Measurements from ENCODE around the gene MYLK.
"Not testable (repeated sequence)": the region's sequence is repeated elsewhere in the genome, so short reads cannot be mapped to it uniquely, and the experiment has no call there.

The MYLK gene, protein sequence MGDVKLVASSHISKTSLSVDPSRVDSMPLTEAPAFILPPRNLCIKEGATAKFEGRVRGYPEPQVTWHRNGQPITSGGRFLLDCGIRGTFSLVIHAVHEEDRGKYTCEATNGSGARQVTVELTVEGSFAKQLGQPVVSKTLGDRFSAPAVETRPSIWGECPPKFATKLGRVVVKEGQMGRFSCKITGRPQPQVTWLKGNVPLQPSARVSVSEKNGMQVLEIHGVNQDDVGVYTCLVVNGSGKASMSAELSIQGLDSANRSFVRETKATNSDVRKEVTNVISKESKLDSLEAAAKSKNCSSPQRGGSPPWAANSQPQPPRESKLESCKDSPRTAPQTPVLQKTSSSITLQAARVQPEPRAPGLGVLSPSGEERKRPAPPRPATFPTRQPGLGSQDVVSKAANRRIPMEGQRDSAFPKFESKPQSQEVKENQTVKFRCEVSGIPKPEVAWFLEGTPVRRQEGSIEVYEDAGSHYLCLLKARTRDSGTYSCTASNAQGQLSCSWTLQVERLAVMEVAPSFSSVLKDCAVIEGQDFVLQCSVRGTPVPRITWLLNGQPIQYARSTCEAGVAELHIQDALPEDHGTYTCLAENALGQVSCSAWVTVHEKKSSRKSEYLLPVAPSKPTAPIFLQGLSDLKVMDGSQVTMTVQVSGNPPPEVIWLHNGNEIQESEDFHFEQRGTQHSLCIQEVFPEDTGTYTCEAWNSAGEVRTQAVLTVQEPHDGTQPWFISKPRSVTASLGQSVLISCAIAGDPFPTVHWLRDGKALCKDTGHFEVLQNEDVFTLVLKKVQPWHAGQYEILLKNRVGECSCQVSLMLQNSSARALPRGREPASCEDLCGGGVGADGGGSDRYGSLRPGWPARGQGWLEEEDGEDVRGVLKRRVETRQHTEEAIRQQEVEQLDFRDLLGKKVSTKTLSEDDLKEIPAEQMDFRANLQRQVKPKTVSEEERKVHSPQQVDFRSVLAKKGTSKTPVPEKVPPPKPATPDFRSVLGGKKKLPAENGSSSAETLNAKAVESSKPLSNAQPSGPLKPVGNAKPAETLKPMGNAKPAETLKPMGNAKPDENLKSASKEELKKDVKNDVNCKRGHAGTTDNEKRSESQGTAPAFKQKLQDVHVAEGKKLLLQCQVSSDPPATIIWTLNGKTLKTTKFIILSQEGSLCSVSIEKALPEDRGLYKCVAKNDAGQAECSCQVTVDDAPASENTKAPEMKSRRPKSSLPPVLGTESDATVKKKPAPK (N-terminal part only)

GRCh38 chr3:123884203-123884831, at the start of gene MYLK:
MYLK (minus strand) TSS chr3:123884332; CDS start chr3:123793841, 90,491 bp downstream.
- DNase-seq = peak; percentile 69

- peak in 1 of 2 donors; percentile 3 for DNase-seq
These were observed 46.3 kb upstream of the MYLK start for GRCh38 chr3:123930445-123930844.

- DNase-seq = no peak
These were observed 45.2 kb upstream of the MYLK start for GRCh38 chr3:123929325-123929724.

DNA sequence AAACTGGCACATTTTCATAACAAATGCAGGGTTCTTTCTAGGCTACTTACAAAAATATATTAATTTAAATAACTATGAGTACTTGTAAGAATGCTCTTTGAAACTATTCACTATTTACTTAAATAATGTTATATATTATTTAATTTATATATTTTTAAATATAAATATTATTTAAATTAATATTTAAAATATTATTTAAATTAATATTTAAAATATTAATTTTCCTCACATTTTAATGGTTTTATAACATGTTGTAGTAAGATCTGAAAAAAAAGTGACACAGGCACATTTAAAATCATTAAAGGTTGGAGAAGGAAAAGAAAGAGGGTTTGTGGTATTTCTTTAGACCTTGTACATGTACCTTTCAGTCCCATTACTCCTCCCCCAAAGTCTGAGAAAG, 42.3 kb upstream of the MYLK start:
- no peak for DNase-seq

- no peak for DNase-seq
These were observed 36.7 kb upstream of the MYLK start for GRCh38 chr3:123920868-123921267.

GRCh38 chr3:123920383-123920782, 36.3 kb upstream of the MYLK start:
- DNase-seq = no peak

DNA sequence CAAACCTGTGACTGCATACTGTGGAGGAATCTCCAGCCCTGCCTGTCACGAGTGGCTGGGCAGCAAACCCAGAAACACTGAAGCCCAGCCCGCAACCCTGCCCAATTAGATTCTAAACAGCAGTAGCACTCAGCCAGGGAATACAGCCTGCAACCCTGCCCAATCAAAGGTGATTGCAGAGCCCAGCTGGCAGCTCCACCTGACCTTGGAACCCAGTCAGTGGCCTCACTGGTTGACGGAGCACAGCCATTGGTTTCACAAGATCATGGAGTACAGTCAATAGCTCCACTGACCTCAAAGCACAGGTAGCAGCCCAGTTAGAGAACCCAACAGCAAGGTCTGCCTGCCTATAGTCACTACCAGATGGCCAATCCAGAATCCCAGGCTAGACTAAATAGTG, 35.2 kb upstream of the MYLK start:
- DNase-seq = no peak

- DNase-seq = no peak
These were observed 30.7 kb upstream of the MYLK start for GRCh38 chr3:123914829-123915228.

DNA sequence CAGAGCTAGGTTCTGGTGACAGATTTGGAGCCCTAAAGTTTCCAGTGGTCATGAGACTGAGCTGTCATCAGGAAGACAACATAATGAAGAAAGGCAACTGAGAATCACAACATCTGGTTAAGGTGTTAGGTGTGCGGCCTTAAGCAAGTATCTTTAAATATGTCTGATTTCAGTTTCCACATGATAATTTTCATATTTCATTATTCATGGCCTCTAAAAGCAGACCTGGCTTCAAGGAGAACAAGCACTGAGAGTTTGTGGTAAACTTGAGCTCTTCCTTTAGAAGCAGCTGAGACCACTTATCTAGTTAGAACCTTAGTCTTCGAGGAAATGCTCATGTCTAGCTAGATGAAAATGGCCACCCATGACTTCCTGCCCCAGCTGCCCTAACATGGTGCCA, 25.7 kb upstream of the MYLK start:
- no peak for DNase-seq

DNA sequence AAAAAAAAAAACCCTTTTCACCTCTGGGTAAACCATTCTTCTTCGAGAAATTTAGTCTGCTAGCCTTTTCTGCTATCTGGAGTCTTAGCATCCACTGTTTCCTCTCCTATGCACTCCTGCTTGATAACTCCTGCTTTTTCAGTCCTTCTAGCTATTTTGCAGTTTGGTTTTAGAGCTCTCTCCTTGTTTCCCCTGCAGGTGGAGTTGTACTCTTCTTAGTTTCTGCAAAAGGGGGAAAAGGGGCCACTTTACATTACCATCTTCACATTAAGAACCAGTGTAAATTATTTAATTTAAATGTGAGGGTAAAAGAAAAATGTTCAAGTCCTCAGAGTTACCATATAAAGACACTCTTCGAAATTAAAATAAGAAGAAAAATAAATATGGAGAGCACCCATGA, 23.6 kb upstream of the MYLK start:
- DNase-seq = no peak

DNA sequence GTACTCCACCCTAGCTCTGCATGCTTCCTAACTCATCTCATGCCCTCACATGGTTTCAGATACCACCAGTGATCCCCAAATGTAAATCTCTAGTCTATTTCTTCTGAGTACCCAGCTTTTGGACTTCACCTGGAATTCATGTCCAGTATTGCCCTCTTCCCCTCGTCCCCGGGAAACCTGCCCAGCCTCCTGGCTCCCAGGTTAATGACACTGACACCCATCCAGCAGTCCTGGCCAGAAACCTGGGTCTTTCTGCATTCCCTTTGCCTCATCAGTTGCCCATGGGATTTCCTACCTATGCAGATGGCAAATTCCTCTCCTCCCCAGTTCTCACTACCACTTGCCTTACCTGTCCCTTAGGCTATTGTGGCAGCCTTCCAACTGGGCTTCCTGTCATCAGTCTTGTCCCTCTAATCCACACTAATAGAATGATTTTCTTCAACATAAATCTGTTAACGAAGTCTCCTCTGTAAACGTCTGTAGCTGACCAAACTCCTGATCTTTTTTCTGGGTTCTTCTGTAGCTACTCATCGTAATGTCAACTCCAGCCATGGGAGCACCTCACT, 15.3 kb upstream of the MYLK start:
- DNase-seq = no peak

- no peak for DNase-seq
These were observed 8.9 kb upstream of the MYLK start for GRCh38 chr3:123893012-123893411.

GRCh38 chr3:123892195-123892594, 8.1 kb upstream of the MYLK start:
- DNase-seq = no peak

DNA sequence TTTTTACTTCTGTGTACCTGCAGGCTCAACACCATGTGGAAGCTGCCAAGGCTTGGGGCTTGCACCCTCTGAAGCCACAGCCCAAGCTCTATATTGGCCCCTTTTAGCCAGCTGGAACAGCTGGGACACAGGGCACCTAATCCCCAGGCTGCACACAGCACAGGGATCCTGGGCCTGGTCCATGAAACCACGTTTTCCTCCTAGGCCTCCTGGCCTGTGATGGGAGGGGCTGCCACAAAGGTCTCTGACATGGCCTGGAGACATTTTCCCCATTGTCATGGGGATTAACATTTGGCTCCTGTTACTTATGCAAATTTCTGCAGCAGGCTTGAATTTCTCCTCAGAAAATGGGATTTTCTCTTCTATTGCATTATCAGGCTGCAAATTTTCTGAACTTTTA, 6.9 kb upstream of the MYLK start:
- DNase-seq = not testable (repeated sequence)

DNA sequence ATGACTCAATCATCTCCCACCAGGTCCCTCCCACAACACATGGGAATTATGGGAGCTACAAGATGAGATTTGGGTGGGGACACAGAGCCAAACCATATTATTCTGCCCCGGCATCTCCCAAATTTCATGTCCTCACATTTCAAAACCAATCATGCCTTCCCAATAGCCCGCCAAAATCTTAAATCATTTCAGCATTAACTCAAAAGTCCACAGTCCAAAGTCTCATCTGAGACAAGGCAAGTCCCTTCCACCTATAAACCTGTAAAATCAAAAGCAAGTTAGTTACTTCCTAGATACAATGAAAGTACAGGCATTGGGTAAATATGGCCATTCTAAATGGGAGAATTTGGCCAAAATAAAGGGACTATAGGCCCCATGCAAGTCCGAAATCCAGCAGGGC, 6.0 kb upstream of the MYLK start:
- DNase-seq = not testable (repeated sequence)

DNA sequence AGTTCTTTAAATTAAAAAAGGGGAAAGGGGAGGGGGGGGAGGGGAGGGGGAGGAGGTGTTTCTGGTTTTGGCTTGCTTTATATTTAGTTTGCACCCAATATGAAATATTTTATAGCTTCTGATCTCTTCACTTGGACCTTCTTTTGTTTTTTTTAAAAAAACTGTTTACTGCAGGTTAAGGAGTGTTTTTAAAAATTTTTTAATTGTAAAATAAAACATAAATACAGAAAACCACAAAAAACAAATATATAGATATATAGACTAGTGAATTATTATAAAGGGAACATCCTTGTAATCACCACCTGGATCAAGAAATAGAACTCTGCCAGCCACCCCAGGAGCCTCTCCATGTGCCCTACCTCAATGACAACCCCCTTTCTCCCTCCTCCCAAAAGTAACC, 861 bp upstream of the MYLK start:
- no peak for DNase-seq

DNA sequence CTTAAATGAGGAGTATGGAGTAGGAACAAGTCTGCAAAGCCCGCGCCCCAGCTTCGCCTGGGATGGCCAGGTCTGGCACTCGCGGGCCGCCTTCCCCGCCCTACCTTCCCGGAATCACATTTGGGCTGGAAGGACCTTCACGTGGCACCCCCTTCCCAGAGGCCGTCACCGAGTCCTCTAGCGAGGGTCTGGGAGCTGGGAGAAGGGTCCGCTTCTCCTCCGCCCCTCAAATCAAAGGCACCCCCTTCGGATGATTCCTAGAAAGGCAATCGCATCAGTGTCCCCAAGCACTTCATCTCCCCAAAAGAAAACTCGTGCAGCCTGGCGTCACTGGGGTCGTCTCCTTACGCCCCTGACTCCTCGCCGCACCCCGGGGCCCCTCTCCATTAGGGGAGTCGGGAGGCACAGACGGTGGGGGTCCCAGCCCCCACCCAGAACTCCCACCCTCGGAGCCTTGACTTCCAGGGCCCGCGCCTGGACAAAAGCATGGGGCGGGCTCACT, 380 bp downstream of the MYLK start:
- no peak for DNase-seq

DNA sequence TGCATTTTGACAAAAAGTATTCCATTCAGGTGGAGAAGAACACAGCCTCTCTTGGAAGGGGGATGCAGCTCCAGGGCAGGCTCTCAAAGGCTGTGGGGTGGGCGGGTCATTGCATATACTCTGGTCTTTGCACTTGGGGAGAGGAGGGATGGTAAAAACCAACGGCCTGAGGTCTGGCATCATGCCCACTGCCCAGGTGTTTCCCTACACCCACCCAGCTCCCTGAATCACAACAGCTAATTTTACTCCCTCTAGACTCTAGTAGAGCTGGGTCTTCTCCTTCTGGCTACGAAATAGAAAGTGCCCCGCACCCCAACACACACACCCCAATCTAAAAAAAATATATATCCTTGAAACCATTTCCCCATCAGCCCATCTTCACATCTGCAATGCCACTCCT, 1.0 kb downstream of the MYLK start:
- DNase-seq = peak in 1 of 2 donors; percentile 1

DNA sequence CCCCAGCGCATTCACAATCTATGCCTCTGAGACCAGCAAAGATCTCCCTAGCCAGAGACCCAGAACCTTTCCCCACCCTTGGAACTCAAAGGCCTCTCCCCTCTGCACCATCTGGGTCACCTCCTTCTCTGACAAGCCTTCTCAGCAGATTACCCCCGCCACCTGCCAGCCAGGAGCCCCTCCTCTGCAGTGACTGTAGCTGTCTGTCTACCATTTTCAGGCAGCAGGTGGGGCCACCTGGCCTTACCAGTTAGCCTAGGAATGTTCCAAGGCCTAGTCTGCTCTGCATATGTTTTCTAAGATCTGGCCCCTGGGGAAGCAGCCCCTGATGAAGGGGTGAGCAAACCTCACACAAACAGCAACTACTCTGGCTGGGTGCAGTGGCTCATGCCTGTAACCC, 2.4 kb downstream of the MYLK start:
- DNase-seq = no peak

- peak; percentile 3 to 21 for DNase-seq
These were observed 3.1 kb downstream of the MYLK start for GRCh38 chr3:123880998-123881561.

- no peak for DNase-seq
These were observed 5.3 kb downstream of the MYLK start for GRCh38 chr3:123878807-123879206.

DNA sequence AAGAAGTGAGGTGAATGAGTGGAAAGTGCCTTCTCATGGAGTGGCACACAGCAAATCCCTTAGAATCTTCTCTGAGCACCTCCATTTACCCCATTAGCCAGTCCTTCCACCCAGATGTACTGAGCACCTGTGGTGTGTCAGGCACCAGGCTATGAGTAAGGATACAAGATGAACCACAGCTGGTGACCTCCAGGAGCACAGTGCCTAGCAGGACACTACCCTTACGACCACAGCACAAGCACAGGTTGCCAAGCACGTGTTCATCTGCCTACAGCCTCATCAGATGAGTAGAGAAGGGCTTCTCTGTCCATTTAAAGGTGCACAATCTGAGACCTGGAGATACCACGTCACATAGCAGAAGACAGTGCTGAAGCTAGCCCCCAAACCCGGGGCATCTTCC, 6.2 kb downstream of the MYLK start:
- no peak for DNase-seq
